ENCODE results near the gene MVB12B. TPM values are rescaled to one million over a fixed set of nuclear protein-coding genes. Genes with fewer than 3 reads are reported as not detected.
A peak's percentile ranks its signal among the peaks of the same experiment; 100 is the strongest.
"Not testable (repeated sequence)": the region's sequence is repeated elsewhere in the genome, so short reads cannot be mapped to it uniquely, and the experiment has no call there.

Gene MVB12B
- 8.8 TPM for total RNA-seq

GRCh38 chr9:126326228-126327005 is at the start of gene MVB12B:
Gene MVB12B (plus strand): TSS chr9:126326829. CDS start chr9:126326930, 101 bp downstream.
- ATAC-seq: peak; percentile 80
- peak; percentile 62 for DNase-seq (ENCODE audit: low spot score)

- ATAC-seq: no peak
- DNase-seq (ENCODE audit: low spot score): no peak
These were observed 42.7 kb upstream of the MVB12B start for GRCh38 chr9:126283799-126284465.

GRCh38 chr9:126285652-126286051 is 41.0 kb upstream of the MVB12B start:
- ATAC-seq; DNase-seq (ENCODE audit: low spot score): not testable (repeated sequence)

- ATAC-seq (no peak), DNase-seq (ENCODE audit: low spot score) (no peak)
These were observed 39.3 kb upstream of the MVB12B start for GRCh38 chr9:126287166-126287866.

- ATAC-seq (no peak), DNase-seq (ENCODE audit: low spot score) (no peak)
These were observed 35.8 kb upstream of the MVB12B start for GRCh38 chr9:126290871-126291270.

- DNase-seq (ENCODE audit: low spot score) (no peak), ATAC-seq (no peak)
These were observed 34.7 kb upstream of the MVB12B start for GRCh38 chr9:126291925-126292324.

GRCh38 chr9:126292736-126293521 is 33.7 kb upstream of the MVB12B start:
- DNase-seq (ENCODE audit: low spot score) (no peak), ATAC-seq (no peak)

- DNase-seq (ENCODE audit: low spot score) (no peak), ATAC-seq (no peak)
These were observed 33.1 kb upstream of the MVB12B start for GRCh38 chr9:126293522-126293889.

- no peak for ATAC-seq
- DNase-seq (ENCODE audit: low spot score): no peak
These were observed 32.1 kb upstream of the MVB12B start for GRCh38 chr9:126294331-126295081.

- no peak for ATAC-seq
- DNase-seq (ENCODE audit: low spot score): no peak
These were observed 31.5 kb upstream of the MVB12B start for GRCh38 chr9:126295082-126295477.

GRCh38 chr9:126295516-126295915 is 31.1 kb upstream of the MVB12B start:
- no peak for DNase-seq (ENCODE audit: low spot score)

GRCh38 chr9:126295936-126296600 is 30.6 kb upstream of the MVB12B start:
- DNase-seq (ENCODE audit: low spot score) (no peak), ATAC-seq (no peak)

More at GRCh38 chr9:126295516-126295915, 31.1 kb upstream of the MVB12B start:
- ATAC-seq: no peak

- ATAC-seq: no peak
These were observed 29.9 kb upstream of the MVB12B start for GRCh38 chr9:126296687-126297086.

GRCh38 chr9:126297661-126298060 is 29.0 kb upstream of the MVB12B start:
- DNase-seq (ENCODE audit: low spot score): no peak
- no peak for ATAC-seq

More at GRCh38 chr9:126296687-126297086, 29.9 kb upstream of the MVB12B start:
- DNase-seq (ENCODE audit: low spot score): no peak

- no peak for DNase-seq (ENCODE audit: low spot score)
- no peak for ATAC-seq
These were observed 28.4 kb upstream of the MVB12B start for GRCh38 chr9:126298063-126298801.

GRCh38 chr9:126299706-126300276 is 26.8 kb upstream of the MVB12B start:
- no peak for DNase-seq (ENCODE audit: low spot score)
- ATAC-seq: peak; percentile 55

GRCh38 chr9:126301196-126301595 is 25.4 kb upstream of the MVB12B start:
- DNase-seq (ENCODE audit: low spot score) (no peak), ATAC-seq (no peak)

GRCh38 chr9:126301985-126302603 is 24.5 kb upstream of the MVB12B start:
- peak; percentile 94 for ATAC-seq
- DNase-seq (ENCODE audit: low spot score): peak; percentile 56
